ENCODE data around the gene LMNA.

DNA sequence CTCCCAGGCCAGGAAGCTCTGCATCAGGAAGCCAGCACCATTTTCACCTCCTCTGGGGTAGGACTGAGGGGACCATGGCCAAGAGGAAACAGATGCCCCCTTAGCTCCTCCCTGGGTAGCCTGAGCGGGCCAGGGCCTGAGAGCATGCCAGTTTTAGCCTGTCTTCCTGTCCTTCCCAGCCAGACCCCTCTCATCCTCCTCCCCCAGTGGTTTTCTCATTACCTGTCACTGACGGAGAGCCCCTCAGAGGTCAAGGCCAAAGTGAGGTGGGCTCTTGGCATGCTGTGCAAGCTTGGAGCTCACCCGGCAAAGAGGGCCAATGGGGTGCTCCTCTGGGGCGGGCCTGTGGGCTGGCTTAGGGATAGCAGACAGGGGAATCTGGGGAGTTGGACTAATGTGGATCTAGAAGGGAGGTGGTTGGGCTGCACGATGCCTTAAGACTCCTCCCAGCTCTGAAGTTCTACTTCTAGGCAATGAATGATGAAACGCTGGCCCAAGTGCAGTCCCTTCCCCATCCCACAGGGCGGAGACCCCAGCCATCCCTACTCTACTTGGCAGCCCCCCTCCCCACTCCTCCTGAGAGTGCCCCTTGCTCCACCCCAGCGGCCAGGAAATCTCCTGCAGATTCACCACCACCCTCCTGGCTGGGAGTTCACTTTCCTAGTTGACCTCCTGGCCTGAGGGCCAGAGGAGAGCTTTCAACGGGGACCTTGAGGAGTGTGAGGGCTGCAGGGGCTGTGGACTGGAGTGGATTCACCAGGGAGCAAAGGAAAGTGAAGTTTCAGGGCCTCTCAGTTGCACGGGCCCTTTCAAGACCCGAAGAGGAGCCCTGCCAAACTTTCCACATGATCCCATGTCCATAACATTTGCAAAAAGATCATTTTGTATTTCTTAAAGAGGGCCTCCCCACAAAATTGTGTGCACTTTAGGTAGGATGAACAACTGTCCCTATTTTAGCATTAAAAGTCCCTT is 9.4 kb upstream of the LMNA start:
- TF ChIP-seq, protein P1, sequence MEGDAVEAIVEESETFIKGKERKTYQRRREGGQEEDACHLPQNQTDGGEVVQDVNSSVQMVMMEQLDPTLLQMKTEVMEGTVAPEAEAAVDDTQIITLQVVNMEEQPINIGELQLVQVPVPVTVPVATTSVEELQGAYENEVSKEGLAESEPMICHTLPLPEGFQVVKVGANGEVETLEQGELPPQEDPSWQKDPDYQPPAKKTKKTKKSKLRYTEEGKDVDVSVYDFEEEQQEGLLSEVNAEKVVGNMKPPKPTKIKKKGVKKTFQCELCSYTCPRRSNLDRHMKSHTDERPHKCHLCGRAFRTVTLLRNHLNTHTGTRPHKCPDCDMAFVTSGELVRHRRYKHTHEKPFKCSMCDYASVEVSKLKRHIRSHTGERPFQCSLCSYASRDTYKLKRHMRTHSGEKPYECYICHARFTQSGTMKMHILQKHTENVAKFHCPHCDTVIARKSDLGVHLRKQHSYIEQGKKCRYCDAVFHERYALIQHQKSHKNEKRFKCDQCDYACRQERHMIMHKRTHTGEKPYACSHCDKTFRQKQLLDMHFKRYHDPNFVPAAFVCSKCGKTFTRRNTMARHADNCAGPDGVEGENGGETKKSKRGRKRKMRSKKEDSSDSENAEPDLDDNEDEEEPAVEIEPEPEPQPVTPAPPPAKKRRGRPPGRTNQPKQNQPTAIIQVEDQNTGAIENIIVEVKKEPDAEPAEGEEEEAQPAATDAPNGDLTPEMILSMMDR (conservative IDR thresholded peaks at IDR 0.05; ENCODE audit: low read length) = no peak
- no peak for TF ChIP-seq EZH2phosphoT487 (IDR thresholded peaks at IDR 0.05; ENCODE audit: borderline replicate concordance)

Measured in Loucy (cell line).